Effector CD4-positive, alpha-beta T cell (primary cell): ENCODE measurements around the gene LYG1.

ENCODE experiments used
- DNase-seq: peaks from one replicate; pipeline ENCODE4 v3.0.0-alpha.2; 2020

LYG1 gene

GRCh38 chr2:99261242-99261641 lies 39.8 kb downstream of the LYG1 start:
- DNase-seq, result no peak

GRCh38 chr2:99260184-99260583 lies 40.8 kb downstream of the LYG1 start:
- DNase-seq, result no peak

- no peak for DNase-seq
Observed at GRCh38 chr2:99259465-99259864, 41.5 kb downstream of the LYG1 start.

- no peak for DNase-seq
Observed at GRCh38 chr2:99256677-99257076, 44.3 kb downstream of the LYG1 start.

GRCh38 chr2:99255491-99256318 lies 45.3 kb downstream of the LYG1 start, which contains the start of gene LYG2:
LYG2 (minus strand) TSS chr2:99255666; CDS start chr2:99254260, 1,406 bp downstream.
- no peak for DNase-seq

- DNase-seq, result no peak
Observed at GRCh38 chr2:99249951-99250350, 51.0 kb downstream of the LYG1 start.

- DNase-seq, result no peak
Observed at GRCh38 chr2:99242151-99242550, 58.8 kb downstream of the LYG1 start.

- no peak for DNase-seq
Observed at GRCh38 chr2:99240431-99240830, 60.6 kb downstream of the LYG1 start.

- no peak for DNase-seq
Observed at GRCh38 chr2:99238599-99238998, 62.4 kb downstream of the LYG1 start.
